C4-2B (cell line): ENCODE results near the gene MLXIPL.

Experiments
- ZFX ChIP-seq: fragments of 450-650 bp; IDR thresholded peaks from 2 replicates; pipeline ENCODE4 v1.6.1; 2017
- TF ChIP-seq, protein P1 (sequence below): fragments of 450-650 bp; conservative IDR thresholded peaks from 2 replicates; pipeline ENCODE4 v1.5.1; 2017; ENCODE audit warnings: mild to moderate bottlenecking

DNA sequence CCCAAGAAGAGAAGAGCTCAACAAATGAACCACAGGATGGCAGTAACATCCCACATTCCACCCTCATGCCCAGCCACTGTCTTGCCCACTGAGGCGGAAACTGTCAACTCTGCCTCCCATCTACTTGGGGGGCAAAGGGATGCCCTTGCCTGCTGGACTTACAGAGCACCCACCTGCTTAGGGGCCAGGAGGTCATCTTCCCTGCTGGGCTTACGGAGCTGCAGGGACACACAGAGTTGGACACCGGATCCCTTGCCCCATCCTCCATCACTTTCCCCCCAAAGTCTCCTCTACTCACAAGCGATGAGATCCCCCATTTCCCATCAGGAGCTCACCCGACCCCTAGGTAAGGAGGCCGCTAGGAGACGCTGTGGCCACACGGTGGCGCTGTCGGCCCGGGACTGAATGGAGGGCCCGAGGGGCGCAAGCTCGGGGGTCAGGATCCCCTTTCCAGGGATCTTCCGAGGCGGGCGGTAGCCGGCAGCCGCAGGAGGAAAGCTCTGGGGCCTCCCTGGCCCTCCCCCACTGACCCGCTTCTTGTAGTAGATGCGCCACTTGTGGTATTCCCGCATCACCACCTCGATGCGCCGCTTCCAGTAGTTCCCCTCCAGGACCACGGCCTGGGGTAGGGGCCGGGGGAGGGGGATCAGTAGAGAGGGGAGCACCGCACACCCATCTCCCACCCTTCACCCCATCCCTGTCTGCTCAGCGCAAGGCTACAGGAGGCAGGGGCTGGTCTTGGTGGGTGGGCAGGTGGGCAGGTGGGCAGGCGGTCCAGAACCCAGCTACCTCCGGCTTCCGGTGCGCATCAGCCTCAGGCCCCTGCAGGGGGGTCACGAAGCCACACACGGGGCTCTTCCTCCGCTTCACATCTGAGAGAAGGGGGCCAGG, 17.3 kb downstream of the MLXIPL start:
- TF ChIP-seq, protein P1, sequence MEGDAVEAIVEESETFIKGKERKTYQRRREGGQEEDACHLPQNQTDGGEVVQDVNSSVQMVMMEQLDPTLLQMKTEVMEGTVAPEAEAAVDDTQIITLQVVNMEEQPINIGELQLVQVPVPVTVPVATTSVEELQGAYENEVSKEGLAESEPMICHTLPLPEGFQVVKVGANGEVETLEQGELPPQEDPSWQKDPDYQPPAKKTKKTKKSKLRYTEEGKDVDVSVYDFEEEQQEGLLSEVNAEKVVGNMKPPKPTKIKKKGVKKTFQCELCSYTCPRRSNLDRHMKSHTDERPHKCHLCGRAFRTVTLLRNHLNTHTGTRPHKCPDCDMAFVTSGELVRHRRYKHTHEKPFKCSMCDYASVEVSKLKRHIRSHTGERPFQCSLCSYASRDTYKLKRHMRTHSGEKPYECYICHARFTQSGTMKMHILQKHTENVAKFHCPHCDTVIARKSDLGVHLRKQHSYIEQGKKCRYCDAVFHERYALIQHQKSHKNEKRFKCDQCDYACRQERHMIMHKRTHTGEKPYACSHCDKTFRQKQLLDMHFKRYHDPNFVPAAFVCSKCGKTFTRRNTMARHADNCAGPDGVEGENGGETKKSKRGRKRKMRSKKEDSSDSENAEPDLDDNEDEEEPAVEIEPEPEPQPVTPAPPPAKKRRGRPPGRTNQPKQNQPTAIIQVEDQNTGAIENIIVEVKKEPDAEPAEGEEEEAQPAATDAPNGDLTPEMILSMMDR, result peak; percentile 99
- TF ChIP-seq ZFX, result no peak
